Stimulated activated CD4-positive, alpha-beta T cell treated with anti-CD3 and anti-CD28 coated beads, TNF-alpha, amount 100 ng/mL, for 48 hours (primary cell): ENCODE results near the gene UBXN11.
"Not testable (repeated sequence)": the region's sequence is repeated elsewhere in the genome, so short reads cannot be mapped to it uniquely, and the experiment has no call there.

Experiments
- DNase-seq, 3 donors: peaks; one replicate each; pipeline ENCODE4 v3.0.0-alpha.2; 2020; ENCODE audit warnings: low read depth in 3 of 3

The UBXN11 gene

DNA sequence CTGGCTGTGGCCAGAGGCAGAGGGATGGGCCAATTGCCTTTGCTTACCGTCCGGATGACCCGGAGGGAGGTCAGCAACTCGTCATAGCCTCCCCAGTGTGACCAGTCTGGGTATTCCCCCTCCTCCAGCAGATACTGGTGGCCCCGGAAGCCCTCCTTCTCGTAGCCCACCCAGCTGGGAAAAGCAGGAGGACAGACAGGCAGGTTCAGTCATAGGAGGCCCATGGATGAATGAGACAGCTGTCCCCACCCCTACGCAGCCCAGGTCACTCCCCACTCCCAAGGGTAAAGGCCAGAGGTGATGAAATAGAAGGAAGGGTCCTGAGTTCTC lies 30.7 kb upstream of the UBXN11 start:
- no peak for DNase-seq

GRCh38 chr1:26336477-26337205 lies 30.2 kb upstream of the UBXN11 start:
- DNase-seq = peak; percentile 58 to 89 (median 67)

DNA sequence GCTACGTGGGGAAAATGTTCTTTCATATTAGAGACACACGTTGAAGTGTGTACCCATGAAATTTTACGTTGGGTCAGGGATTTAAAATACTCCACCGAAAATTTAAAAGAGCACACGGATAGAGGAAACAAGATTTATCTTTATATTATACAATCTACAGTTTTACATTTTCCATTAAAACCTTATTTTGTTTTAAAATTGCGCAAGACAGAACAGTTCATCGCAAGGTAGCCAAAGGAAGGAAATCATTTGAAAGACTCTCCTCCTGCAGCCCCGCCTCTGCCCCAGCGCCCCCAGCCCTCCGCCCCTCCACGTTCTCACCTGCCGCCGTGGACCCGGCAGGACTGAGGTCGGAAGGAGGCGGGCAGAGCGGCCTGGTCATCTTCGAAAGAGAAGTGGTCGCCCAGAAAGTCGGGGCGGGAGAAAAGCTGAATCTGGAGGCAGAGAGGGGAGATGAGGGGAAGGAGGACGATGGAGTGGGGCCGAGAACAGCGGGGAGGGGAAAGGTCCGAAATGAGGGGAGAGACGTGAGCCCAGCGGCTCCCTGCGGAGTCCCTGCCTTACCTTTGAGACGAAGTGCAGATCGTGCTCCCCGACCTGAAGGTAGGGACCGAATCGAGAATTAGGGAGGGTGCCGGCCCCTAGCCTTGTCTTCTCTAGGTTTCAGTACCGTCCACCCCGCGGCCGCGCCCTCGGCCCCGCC lies 29.5 kb upstream of the UBXN11 start:
- DNase-seq = no peak

GRCh38 chr1:26333312-26333711 lies 26.9 kb upstream of the UBXN11 start:
- not testable (repeated sequence) for DNase-seq

DNA sequence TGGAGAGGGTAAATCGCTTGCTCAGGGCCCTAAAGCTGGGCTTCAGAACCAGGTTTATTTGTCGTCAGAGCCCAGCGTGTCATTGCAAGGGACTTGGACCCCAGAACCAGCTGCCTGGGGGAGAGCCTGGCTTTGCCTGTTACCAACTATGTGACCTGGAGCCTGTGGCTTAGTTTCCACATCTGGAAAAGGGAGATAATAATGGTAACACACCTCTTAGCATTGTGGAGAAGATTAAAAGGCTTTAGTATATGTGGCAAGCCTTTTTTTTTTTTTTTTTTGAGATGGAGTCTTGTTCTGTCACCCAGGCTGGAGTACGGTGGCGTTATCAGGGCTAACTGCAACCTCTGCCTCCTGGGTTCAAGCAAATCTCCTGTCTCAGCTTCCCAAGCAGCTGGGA lies 23.8 kb upstream of the UBXN11 start:
- DNase-seq = no peak

- DNase-seq = not testable (repeated sequence)
Measured at GRCh38 chr1:26329380-26329779, 22.9 kb upstream of the UBXN11 start.

DNA sequence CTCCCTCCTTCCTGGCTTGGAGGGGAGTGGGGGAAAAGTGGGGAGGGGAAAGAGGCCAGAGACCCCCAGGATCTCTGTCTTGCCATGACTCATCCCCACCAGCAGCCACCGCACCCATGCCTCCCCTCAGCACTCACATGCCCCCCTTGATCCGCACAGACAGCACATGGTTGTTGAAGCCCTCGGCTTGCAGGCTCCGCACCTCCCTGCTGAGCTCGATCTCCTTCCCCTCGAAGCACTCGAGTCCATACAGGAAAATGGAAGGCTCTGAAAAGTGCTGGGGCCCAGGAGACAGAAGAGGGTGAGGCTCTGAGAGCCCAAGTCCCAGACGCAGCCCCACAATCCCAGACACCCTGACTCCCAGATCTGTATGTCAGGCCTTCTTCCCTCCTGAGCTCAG lies 22.2 kb upstream of the UBXN11 start:
- no peak for DNase-seq

- DNase-seq = no peak
Measured at GRCh38 chr1:26327956-26328362, 21.5 kb upstream of the UBXN11 start.

DNA sequence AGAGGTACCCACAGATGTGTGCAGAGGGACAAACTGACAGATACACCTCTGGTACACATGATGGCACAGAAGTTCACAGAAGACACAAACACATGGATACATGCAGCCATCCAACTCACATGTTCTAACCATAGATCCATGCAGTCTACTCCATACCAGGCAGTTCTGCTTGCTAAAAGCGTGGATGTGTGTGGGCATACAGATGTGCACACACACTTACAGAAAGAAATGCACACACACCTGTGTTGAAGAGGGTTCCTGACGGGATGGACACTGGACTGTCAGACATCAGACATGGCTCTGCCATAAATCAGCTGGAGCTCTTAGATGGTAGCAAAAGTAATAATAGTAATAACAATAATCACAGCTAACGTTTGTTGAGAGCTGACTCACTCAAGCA lies 18.1 kb upstream of the UBXN11 start:
- DNase-seq = no peak

- no peak for DNase-seq
Measured at GRCh38 chr1:26323382-26323781, 16.9 kb upstream of the UBXN11 start.

DNA sequence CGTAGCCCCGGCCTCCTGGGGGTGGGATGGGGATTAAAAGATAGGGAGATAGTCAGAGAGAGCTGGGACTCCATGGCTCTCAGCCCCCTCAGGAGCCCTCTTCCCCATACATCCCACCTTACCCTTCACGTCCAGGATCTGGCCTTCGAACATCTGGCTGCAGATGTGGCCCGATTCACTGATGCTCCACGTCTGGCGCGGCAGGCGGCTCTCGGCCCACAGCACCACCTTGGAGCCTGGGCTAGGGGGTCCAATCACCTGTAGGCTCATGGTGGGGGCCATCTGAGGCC lies 15.6 kb upstream of the UBXN11 start:
- no peak for DNase-seq

DNA sequence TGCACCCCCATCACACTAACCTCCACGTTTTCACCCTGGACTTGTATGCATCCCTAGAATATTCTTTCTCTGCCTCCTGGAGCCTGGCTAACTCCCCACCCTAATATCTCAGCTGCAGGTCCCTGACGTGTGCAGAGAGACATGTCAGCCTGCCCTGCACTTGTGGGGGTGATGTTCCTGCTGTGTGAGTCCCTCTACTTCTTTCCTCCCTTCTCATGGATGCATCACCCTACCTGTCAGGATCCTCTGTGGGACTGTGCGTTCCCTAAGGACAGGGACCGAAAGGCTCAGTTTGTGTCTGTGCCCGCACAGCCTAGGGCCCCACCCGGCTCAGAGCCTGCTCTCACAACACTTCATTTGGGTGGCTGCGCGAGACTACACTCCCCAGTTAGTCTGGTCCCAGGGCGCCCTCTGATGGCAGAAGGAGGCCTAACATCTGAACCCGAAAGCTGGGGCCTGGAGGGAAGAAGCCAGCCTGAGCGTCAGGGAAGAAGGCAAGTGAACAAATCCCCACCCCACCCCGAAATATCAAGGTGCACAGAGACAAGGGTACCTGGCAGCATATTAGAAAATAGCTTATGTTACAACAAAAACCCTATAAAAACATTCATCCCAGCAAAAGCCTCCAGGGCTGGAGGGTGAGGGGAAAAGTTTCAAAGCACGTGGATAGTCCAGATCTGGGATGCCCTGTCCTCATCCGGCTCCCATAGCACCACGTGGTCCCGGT lies 15.0 kb upstream of the UBXN11 start:
- DNase-seq = peak; percentile 90 to 98 (median 91)

GRCh38 chr1:26320896-26321295 lies 14.5 kb upstream of the UBXN11 start:
- no peak for DNase-seq

DNA sequence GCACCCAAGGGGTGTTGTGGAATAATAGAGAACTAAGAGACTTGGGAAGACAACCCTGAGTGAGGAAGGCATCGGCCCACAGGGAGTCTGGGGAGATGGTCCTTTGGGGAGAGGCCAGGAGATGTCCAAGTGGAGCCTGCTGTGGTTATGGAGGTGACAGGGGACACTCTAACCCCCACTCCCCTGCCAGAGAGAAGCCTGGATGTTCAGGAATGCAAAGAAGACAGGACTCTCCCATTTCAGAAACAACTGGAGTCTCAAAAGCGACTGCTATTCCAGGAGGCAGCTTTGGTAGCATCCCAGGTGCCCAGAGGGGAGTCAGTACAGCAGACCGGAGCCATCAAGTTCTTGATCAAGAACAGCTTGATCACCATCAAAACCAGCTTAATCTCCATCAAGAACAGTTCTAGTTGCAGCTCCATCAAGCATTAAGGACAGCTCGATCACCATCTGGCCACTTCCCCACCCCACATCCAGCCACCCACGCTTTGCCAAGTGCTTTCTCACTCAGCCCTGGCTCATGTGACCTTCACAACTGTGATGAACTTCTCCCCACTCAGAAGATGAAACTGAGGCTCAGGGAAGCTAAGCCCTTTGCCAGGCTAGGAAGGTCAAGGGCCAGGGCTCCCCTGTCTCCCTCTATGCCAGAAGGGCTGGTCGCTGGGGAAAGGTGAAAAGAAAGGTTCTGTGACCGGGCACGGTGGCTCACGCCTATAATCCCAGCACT lies 12.1 kb upstream of the UBXN11 start:
- DNase-seq = no peak

GRCh38 chr1:26317612-26318337 lies 11.3 kb upstream of the UBXN11 start, which contains the start of gene CD52:
Gene CD52 (plus strand): TSS chr1:26317958. CDS start chr1:26318018, 60 bp downstream.
- DNase-seq = peak in 2 of 3 donors; percentile 52 to 75

DNA sequence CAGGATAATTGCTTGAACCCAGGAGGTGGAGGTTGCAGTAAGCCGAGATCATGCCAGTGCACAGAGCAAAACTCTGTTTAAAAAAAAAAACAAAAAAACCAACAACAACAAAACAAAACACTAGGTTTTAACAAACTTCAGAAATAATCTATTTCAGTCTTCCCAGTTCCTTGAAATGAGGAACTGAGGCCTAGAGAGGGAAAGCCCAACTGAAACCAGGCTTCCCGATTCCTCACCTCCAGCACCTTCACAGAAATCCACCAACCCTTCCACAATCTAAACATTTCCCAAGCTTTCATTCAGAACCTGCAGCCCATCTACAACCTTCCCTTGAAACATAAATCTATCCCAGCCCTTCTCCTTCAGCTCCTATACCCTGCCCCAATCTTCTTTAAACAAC lies 10.7 kb upstream of the UBXN11 start:
- no peak for DNase-seq

DNA sequence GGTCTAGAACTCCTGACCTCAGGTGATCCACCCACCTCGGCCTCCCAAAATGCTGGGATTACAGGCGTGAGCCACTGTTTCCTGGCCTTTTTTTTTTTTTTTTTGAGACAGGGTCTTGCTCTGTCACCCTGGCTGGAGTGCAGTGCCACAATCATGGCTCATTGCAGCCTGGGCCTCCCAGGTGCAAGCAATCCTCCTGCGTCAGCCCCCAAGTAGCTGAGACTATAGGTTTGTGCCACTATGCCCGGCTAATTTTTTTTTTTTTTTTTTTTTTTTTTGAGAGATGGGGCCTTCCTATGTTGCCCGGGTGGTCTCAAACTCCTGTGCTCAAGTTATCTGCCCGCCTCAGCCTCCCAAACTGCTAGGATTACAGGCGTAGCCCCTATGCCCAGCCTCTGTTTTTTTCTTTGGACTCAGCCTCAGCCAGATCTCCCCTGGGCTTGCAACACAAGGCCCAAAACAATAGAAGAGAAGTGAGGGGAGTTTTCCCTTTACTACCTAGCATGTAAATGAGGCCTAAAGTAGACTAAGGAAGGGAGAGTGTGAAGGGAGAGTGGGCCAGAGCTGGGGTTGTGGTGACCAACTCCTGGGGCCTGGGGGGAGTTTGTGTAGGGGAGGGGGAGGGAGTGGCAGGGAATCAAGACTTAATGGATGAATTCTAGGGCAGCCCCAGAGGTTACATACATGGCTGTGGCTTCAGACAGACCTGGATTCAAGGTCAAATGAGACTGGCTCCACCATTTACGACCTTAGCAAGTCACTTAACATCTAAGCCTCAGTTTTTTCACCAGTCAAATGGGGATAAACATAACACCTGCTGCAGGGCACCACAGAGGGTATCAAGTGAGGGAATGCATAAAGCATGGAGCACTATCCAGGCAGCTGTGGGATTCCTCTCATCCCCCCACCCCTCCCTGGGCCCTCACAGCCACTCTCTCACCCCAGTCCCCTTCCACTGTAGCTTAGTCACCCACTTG lies 9.7 kb upstream of the UBXN11 start:
- no peak for DNase-seq

DNA sequence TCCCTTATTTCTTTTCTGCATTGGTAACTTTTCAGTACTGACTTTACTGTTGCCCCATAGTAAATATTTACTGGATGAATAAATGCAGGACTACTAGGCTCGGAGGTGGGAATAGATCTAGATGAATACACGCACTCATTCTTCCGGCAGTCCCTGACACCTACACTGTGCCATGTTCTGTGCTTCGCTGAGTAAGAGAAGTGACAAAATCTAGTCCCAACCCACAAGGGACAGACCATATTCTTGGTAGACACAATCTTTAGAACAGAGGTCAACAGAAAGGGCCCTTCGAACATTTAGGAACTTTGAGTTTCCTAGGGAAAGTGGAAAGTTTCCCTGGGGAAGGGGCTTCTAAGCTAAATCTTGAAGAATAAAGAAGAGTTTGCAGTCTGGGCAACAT lies 8.1 kb upstream of the UBXN11 start:
- DNase-seq = no peak

- peak in 1 of 3 donors; percentile 44 for DNase-seq
Measured at GRCh38 chr1:26307966-26308899, 1.8 kb upstream of the UBXN11 start.
